LNCAP (cell line): ENCODE results near the gene TCN2.

Experiments
- CTCF ChIP-seq: fragments of 450-650 bp; IDR thresholded peaks from 2 replicates; pipeline ENCODE4 v1.5.1; 2017; ENCODE audit warnings: mild to moderate bottlenecking

The TCN2 gene

GRCh38 chr22:30668386-30668710 lies 61.4 kb downstream of the TCN2 start:
- no peak for TF ChIP-seq CTCF

GRCh38 chr22:30671071-30671470 lies 64.1 kb downstream of the TCN2 start:
- no peak for TF ChIP-seq CTCF

- TF ChIP-seq CTCF, result no peak
Observed at GRCh38 chr22:30673136-30673535, 66.2 kb downstream of the TCN2 start.

GRCh38 chr22:30674482-30674881 lies 67.5 kb downstream of the TCN2 start:
- no peak for TF ChIP-seq CTCF

GRCh38 chr22:30675436-30675835 lies 68.5 kb downstream of the TCN2 start:
- TF ChIP-seq CTCF, result no peak
